ENCODE measurements around the gene COG8.
"Not testable (repeated sequence)": the region's sequence is repeated elsewhere in the genome, so short reads cannot be mapped to it uniquely, and the experiment has no call there.

Gene COG8

GRCh38 chr16:69319381-69319780, 20.0 kb downstream of the COG8 start:
- no peak for DNase-seq (ENCODE audit: low read depth in 2 of 2)

- DNase-seq (ENCODE audit: low read depth in 2 of 2) = no peak
Measured at GRCh38 chr16:69318911-69319289, 20.5 kb downstream of the COG8 start.

GRCh38 chr16:69318177-69318910, 21.0 kb downstream of the COG8 start:
- no peak for DNase-seq (ENCODE audit: low read depth in 2 of 2)

- no peak for DNase-seq (ENCODE audit: low read depth in 2 of 2)
Measured at GRCh38 chr16:69316595-69317034, 22.7 kb downstream of the COG8 start.

GRCh38 chr16:69315486-69316311, 23.7 kb downstream of the COG8 start:
- DNase-seq (ENCODE audit: low read depth in 2 of 2) = no peak

GRCh38 chr16:69314534-69314933, 24.8 kb downstream of the COG8 start:
- DNase-seq (ENCODE audit: low read depth in 2 of 2) = no peak

GRCh38 chr16:69313469-69313868, 25.9 kb downstream of the COG8 start:
- no peak for DNase-seq (ENCODE audit: low read depth in 2 of 2)

- DNase-seq (ENCODE audit: low read depth in 2 of 2) = peak in 1 of 2 donors; percentile 32
Measured at GRCh38 chr16:69311533-69312387, 27.6 kb downstream of the COG8 start.

GRCh38 chr16:69310653-69311532, 28.5 kb downstream of the COG8 start, which contains the start of gene VPS4A:
TSS of gene VPS4A (plus strand) at chr16:69311350. CDS start at chr16:69311512, 162 bp downstream.
- DNase-seq (ENCODE audit: low read depth in 2 of 2) = peak; percentile 98 to 99

- no peak for DNase-seq (ENCODE audit: low read depth in 2 of 2)
Measured at GRCh38 chr16:69309316-69309715, 30.0 kb downstream of the COG8 start.

GRCh38 chr16:69307856-69308255, 31.5 kb downstream of the COG8 start:
- no peak for DNase-seq (ENCODE audit: low read depth in 2 of 2)

GRCh38 chr16:69307091-69307490, 32.3 kb downstream of the COG8 start:
- no peak for DNase-seq (ENCODE audit: low read depth in 2 of 2)

- no peak for DNase-seq (ENCODE audit: low read depth in 2 of 2)
Measured at GRCh38 chr16:69306031-69306430, 33.3 kb downstream of the COG8 start.

- DNase-seq (ENCODE audit: low read depth in 2 of 2) = no peak
Measured at GRCh38 chr16:69302301-69302700, 37.1 kb downstream of the COG8 start.

GRCh38 chr16:69301861-69302260, 37.5 kb downstream of the COG8 start:
- DNase-seq (ENCODE audit: low read depth in 2 of 2) = no peak

GRCh38 chr16:69301187-69301586, 38.2 kb downstream of the COG8 start:
- no peak for DNase-seq (ENCODE audit: low read depth in 2 of 2)

GRCh38 chr16:69298261-69298660, 41.1 kb downstream of the COG8 start:
- DNase-seq (ENCODE audit: low read depth in 2 of 2) = no peak

GRCh38 chr16:69296771-69297170, 42.6 kb downstream of the COG8 start:
- not testable (repeated sequence) for DNase-seq (ENCODE audit: low read depth in 2 of 2)

GRCh38 chr16:69294051-69294450, 45.3 kb downstream of the COG8 start:
- DNase-seq (ENCODE audit: low read depth in 2 of 2) = no peak

GRCh38 chr16:69293401-69293800, 46.0 kb downstream of the COG8 start:
- DNase-seq (ENCODE audit: low read depth in 2 of 2) = no peak

- not testable (repeated sequence) for DNase-seq (ENCODE audit: low read depth in 2 of 2)
Measured at GRCh38 chr16:69291657-69292056, 47.7 kb downstream of the COG8 start.

Data from stimulated activated CD4-positive, alpha-beta T cell treated with anti-CD3 and anti-CD28 coated beads, Interleukin-1b, Interleukin-23, amount 100 ng/mL, for 4 hours (primary cell).